HEK293 (cell line): ENCODE data around the gene CLASRP.

ENCODE experiments used
- OSR2 ChIP-seq: fragments of 450-650 bp; formaldehyde crosslinking; IDR thresholded peaks from 2 replicates; pipeline ENCODE4 v1.5.1; 2016; ENCODE audit warnings: missing biosample characterization, missing genetic modification characterization
- RBAK ChIP-seq: fragments of 450-650 bp; formaldehyde crosslinking; IDR thresholded peaks from 2 replicates; pipeline ENCODE4 v1.5.1; 2016; ENCODE audit warnings: missing biosample characterization, missing genetic modification characterization
- SP7 ChIP-seq: fragments of 450-650 bp; formaldehyde crosslinking; IDR thresholded peaks from 2 replicates; pipeline ENCODE4 v1.5.1; 2016; ENCODE audit warnings: missing biosample characterization, missing genetic modification characterization
- TCF7L2 ChIP-seq: IDR thresholded peaks from 2 replicates; pipeline ENCODE4 v1.6.1; 2011; ENCODE audit warnings: low read depth, mild to moderate bottlenecking, inconsistent platforms, low read length, moderate library complexity, borderline replicate concordance
- ZFHX2 ChIP-seq: fragments of 450-650 bp; formaldehyde crosslinking; conservative IDR thresholded peaks from 2 replicates; pipeline ENCODE4 v1.5.1; 2016; ENCODE audit warnings: missing biosample characterization, missing genetic modification characterization
- ZIC2 ChIP-seq: fragments of 450-650 bp; formaldehyde crosslinking; IDR thresholded peaks from 2 replicates; pipeline ENCODE4 v1.5.1; 2016; ENCODE audit warnings: missing biosample characterization, missing genetic modification characterization
- ZNF114 ChIP-seq: fragments of 450-650 bp; formaldehyde crosslinking; IDR thresholded peaks from 2 replicates; pipeline ENCODE4 v1.5.0; 2017; ENCODE audit warnings: missing biosample characterization, missing genetic modification characterization
- ZNF174 ChIP-seq: fragments of 450-650 bp; formaldehyde crosslinking; IDR thresholded peaks from 2 replicates; pipeline ENCODE4 v1.5.0; 2017; ENCODE audit warnings: missing biosample characterization, mild to moderate bottlenecking, missing genetic modification characterization
- ZNF202 ChIP-seq: fragments of 450-650 bp; formaldehyde crosslinking; IDR thresholded peaks from 2 replicates; pipeline ENCODE4 v1.5.1; 2016; ENCODE audit warnings: missing biosample characterization, missing genetic modification characterization, borderline replicate concordance
- ZNF266 ChIP-seq: fragments of 450-650 bp; formaldehyde crosslinking; IDR thresholded peaks from 2 replicates; pipeline ENCODE4 v1.5.1; 2016; ENCODE audit warnings: missing biosample characterization, missing genetic modification characterization, low read depth
- ZNF626 ChIP-seq: fragments of 450-650 bp; sonication (Bioruptor Pico); formaldehyde crosslinking; IDR thresholded peaks from 2 replicates; pipeline ENCODE4 v1.5.1; 2018; ENCODE audit warnings: missing biosample characterization, missing genetic modification characterization, inconsistent platforms
- ZXDB ChIP-seq: fragments of 450-650 bp; formaldehyde crosslinking; IDR thresholded peaks from 2 replicates; pipeline ENCODE4 v1.5.1; 2016; ENCODE audit warnings: missing biosample characterization, missing genetic modification characterization
- TF ChIP-seq, protein P1 (sequence below): fragments of 450-650 bp; formaldehyde crosslinking; IDR thresholded peaks from 2 replicates; pipeline ENCODE4 v1.5.1; 2016; ENCODE audit warnings: missing biosample characterization, missing genetic modification characterization
- TF ChIP-seq, protein P2 (sequence below): fragments of 450-650 bp; formaldehyde crosslinking; IDR thresholded peaks from 2 replicates; pipeline ENCODE4 v1.5.1; 2016; ENCODE audit warnings: missing biosample characterization, missing genetic modification characterization
- TF ChIP-seq, protein P3 (sequence below): fragments of 450-650 bp; formaldehyde crosslinking; IDR thresholded peaks from 2 replicates; pipeline ENCODE4 v1.5.1; 2016; ENCODE audit warnings: missing biosample characterization, missing genetic modification characterization
- TF ChIP-seq, protein P4 (sequence below): fragments of 450-650 bp; formaldehyde crosslinking; IDR thresholded peaks from 2 replicates; pipeline ENCODE4 v1.5.1; 2016; ENCODE audit warnings: missing biosample characterization, missing genetic modification characterization
- TF ChIP-seq, protein P5 (sequence below): fragments of 450-650 bp; formaldehyde crosslinking; IDR thresholded peaks from 2 replicates; pipeline ENCODE4 v1.5.1; 2017; ENCODE audit warnings: missing biosample characterization, mild to moderate bottlenecking, missing genetic modification characterization, moderate library complexity
- TF ChIP-seq, protein P6 (sequence below): fragments of 450-650 bp; formaldehyde crosslinking; IDR thresholded peaks from 2 replicates; pipeline ENCODE4 v1.5.1; 2017; ENCODE audit warnings: missing biosample characterization, missing genetic modification characterization
- TF ChIP-seq, protein P7 (sequence below): fragments of 450-650 bp; formaldehyde crosslinking; IDR thresholded peaks from 2 replicates; pipeline ENCODE4 v1.5.1; 2016; ENCODE audit warnings: missing biosample characterization, missing genetic modification characterization
- TF ChIP-seq, protein P8 (sequence below): fragments of 450-650 bp; formaldehyde crosslinking; IDR thresholded peaks from 2 replicates; pipeline ENCODE4 v1.5.1; 2016; ENCODE audit warnings: missing biosample characterization, missing genetic modification characterization

Gene CLASRP

DNA sequence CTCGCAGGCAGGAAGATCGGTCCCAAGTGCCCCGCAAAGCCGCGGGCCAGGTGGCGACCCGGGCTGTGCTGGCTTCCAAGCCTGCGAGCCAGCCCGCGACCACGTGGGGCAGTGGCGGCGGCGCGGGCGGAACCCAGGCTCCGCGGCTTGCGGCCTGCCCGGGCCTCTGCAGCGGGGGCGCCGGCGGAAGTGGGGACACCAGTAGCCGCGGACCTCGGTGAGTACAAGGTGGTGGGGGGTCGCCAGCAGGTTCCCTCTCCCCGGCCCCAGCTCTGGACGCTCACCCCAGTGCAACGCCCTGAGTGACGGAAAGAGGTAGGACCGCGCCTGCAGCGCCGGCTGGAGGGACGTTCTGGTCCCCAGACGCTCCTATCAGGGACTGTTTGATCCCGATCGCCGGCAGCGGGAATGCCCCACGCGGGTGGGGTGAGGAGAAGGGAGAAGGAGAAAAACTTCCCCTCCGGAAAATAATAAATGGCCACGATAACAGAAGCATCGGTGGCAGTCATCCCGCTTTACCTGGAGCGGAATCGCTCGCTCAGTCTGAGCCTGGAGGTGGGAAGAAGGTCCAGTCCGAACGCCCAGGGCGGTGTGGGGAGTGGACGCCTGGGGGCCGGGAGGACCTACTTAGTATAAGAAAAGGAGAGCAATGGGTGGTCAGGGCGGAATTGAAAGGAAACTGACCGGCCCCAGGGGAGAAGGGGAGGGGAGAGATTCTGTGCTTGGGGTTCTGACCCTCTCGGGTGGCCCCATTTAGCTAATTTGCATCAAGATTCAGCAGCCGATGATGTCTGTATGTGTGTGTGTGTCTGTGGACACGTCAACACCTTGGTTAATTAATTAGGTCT, 40.4 kb downstream of the CLASRP start, which contains the start of gene GEMIN7 (continued):
- TF ChIP-seq ZNF266 (no peak), ZNF202 (no peak), ZNF626 (tag by site-specific recombination) (peak; percentile 94), OSR2 (peak; percentile 48), SP7 (tag by site-specific recombination) (peak; percentile 60), ZNF174 (tag by site-specific recombination) (peak; percentile 86; the same call in 1 of the 2 replicates), ZXDB (tag by site-specific recombination) (peak; percentile 81), ZNF114 (tag by site-specific recombination) (no peak), TCF7L2 (no peak), ZFHX2 (tag by site-specific recombination) (peak; percentile 49), RBAK (tag by site-specific recombination) (no peak), ZIC2 (no peak)
- TF ChIP-seq, protein P1, sequence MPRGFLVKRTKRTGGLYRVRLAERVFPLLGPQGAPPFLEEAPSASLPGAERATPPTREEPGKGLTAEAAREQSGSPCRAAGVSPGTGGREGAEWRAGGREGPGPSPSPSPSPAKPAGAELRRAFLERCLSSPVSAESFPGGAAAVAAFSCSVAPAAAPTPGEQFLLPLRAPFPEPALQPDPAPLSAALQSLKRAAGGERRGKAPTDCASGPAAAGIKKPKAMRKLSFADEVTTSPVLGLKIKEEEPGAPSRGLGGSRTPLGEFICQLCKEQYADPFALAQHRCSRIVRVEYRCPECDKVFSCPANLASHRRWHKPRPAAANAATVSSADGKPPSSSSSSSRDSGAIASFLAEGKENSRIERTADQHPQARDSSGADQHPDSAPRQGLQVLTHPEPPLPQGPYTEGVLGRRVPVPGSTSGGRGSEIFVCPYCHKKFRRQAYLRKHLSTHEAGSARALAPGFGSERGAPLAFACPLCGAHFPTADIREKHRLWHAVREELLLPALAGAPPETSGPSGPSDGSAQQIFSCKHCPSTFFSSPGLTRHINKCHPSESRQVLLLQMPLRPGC (tag by site-specific recombination), result 0 out of 2 replicates have a peak, but pooled peaks have one; percentile 47
- TF ChIP-seq, protein P2, sequence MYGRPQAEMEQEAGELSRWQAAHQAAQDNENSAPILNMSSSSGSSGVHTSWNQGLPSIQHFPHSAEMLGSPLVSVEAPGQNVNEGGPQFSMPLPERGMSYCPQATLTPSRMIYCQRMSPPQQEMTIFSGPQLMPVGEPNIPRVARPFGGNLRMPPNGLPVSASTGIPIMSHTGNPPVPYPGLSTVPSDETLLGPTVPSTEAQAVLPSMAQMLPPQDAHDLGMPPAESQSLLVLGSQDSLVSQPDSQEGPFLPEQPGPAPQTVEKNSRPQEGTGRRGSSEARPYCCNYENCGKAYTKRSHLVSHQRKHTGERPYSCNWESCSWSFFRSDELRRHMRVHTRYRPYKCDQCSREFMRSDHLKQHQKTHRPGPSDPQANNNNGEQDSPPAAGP, result peak; percentile 48
- TF ChIP-seq, protein P3, sequence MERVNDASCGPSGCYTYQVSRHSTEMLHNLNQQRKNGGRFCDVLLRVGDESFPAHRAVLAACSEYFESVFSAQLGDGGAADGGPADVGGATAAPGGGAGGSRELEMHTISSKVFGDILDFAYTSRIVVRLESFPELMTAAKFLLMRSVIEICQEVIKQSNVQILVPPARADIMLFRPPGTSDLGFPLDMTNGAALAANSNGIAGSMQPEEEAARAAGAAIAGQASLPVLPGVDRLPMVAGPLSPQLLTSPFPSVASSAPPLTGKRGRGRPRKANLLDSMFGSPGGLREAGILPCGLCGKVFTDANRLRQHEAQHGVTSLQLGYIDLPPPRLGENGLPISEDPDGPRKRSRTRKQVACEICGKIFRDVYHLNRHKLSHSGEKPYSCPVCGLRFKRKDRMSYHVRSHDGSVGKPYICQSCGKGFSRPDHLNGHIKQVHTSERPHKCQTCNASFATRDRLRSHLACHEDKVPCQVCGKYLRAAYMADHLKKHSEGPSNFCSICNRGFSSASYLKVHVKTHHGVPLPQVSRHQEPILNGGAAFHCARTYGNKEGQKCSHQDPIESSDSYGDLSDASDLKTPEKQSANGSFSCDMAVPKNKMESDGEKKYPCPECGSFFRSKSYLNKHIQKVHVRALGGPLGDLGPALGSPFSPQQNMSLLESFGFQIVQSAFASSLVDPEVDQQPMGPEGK (tag by site-specific recombination), result peak; percentile 84
- TF ChIP-seq, protein P4, sequence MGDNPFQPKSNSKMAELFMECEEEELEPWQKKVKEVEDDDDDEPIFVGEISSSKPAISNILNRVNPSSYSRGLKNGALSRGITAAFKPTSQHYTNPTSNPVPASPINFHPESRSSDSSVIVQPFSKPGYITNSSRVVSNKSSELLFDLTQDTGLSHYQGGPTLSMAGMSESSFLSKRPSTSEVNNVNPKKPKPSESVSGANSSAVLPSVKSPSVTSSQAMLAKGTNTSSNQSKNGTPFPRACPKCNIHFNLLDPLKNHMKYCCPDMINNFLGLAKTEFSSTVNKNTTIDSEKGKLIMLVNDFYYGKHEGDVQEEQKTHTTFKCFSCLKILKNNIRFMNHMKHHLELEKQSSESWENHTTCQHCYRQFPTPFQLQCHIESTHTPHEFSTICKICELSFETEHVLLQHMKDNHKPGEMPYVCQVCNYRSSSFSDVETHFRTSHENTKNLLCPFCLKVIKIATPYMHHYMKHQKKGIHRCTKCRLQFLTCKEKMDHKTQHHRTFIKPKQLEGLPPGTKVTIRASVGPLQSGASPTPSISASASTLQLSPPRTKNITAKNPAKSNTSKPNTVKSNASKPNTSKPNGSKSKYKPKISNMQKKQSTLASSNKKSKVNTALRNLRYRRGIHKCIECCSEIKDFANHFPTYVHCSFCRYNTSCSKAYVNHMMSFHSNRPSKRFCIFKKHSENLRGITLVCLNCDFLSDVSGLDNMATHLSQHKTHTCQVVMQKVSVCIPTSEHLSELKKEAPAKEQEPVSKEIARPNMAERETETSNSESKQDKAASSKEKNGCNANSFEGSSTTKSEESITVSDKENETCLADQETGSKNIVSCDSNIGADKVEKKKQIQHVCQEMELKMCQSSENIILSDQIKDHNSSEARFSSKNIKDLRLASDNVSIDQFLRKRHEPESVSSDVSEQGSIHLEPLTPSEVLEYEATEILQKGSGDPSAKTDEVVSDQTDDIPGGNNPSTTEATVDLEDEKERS (tag by site-specific recombination), result no peak
- TF ChIP-seq, protein P5, sequence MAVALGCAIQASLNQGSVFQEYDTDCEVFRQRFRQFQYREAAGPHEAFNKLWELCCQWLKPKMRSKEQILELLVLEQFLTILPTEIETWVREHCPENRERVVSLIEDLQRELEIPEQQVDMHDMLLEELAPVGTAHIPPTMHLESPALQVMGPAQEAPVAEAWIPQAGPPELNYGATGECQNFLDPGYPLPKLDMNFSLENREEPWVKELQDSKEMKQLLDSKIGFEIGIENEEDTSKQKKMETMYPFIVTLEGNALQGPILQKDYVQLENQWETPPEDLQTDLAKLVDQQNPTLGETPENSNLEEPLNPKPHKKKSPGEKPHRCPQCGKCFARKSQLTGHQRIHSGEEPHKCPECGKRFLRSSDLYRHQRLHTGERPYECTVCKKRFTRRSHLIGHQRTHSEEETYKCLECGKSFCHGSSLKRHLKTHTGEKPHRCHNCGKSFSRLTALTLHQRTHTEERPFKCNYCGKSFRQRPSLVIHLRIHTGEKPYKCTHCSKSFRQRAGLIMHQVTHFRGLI (tag by site-specific recombination), result 0 out of 2 replicates have a peak, but pooled peaks have one; percentile 23
- TF ChIP-seq, protein P6, sequence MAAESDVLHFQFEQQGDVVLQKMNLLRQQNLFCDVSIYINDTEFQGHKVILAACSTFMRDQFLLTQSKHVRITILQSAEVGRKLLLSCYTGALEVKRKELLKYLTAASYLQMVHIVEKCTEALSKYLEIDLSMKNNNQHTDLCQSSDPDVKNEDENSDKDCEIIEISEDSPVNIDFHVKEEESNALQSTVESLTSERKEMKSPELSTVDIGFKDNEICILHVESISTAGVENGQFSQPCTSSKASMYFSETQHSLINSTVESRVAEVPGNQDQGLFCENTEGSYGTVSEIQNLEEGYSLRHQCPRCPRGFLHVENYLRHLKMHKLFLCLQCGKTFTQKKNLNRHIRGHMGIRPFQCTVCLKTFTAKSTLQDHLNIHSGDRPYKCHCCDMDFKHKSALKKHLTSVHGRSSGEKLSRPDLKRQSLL (tag by site-specific recombination), result peak; percentile 66; the same call in 1 of the 2 replicates
- TF ChIP-seq, protein P7, sequence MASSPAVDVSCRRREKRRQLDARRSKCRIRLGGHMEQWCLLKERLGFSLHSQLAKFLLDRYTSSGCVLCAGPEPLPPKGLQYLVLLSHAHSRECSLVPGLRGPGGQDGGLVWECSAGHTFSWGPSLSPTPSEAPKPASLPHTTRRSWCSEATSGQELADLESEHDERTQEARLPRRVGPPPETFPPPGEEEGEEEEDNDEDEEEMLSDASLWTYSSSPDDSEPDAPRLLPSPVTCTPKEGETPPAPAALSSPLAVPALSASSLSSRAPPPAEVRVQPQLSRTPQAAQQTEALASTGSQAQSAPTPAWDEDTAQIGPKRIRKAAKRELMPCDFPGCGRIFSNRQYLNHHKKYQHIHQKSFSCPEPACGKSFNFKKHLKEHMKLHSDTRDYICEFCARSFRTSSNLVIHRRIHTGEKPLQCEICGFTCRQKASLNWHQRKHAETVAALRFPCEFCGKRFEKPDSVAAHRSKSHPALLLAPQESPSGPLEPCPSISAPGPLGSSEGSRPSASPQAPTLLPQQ, result peak; percentile 92
- TF ChIP-seq, protein P8, sequence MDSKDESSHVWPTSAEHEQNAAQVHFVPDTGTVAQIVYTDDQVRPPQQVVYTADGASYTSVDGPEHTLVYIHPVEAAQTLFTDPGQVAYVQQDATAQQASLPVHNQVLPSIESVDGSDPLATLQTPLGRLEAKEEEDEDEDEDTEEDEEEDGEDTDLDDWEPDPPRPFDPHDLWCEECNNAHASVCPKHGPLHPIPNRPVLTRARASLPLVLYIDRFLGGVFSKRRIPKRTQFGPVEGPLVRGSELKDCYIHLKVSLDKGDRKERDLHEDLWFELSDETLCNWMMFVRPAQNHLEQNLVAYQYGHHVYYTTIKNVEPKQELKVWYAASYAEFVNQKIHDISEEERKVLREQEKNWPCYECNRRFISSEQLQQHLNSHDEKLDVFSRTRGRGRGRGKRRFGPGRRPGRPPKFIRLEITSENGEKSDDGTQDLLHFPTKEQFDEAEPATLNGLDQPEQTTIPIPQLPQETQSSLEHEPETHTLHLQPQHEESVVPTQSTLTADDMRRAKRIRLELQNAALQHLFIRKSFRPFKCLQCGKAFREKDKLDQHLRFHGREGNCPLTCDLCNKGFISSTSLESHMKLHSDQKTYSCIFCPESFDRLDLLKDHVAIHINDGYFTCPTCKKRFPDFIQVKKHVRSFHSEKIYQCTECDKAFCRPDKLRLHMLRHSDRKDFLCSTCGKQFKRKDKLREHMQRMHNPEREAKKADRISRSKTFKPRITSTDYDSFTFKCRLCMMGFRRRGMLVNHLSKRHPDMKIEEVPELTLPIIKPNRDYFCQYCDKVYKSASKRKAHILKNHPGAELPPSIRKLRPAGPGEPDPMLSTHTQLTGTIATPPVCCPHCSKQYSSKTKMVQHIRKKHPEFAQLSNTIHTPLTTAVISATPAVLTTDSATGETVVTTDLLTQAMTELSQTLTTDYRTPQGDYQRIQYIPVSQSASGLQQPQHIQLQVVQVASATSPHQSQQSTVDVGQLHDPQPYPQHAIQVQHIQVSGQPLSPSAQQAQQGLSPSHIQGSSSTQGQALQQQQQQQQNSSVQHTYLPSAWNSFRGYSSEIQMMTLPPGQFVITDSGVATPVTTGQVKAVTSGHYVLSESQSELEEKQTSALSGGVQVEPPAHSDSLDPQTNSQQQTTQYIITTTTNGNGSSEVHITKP, result peak; percentile 72
